Right lobe of liver (tissue), 4 donors: Measurements from ENCODE around the gene DIAPH3.

ENCODE experiments used
- CTCF ChIP-seq, 4 donors: fragments of 200-600 bp in 3 of 4; fragments of 450-650 bp in 1 of 4; IDR thresholded peaks; one replicate each; pipeline versions ENCODE4 v1.5.1 to v1.8.0; 2016 to 2022; ENCODE audit warnings: antibody characterized with exemption in 4 of 4, mild to moderate bottlenecking in 2 of 4
- POLR2A ChIP-seq: fragments of 450-650 bp; IDR thresholded peaks from one replicate; pipeline ENCODE4 v1.6.1; 2017; ENCODE audit warnings: antibody characterized with exemption, mild to moderate bottlenecking
- donor health status: DM: no; HTN: no; CAD: no.
- donor health status: DM: no; HTN: no; CAD: no.
- donor health status: DM: no; HTN: yes; CAD: no.

GRCh38 chr13:60016229-60016628, 147.5 kb downstream of the DIAPH3 start:
- TF ChIP-seq CTCF (IDR thresholded peaks at IDR 0.05), result no peak
- no peak for TF ChIP-seq POLR2A
